ENCODE results near the gene VEGFB.

VEGFB gene

GRCh38 chr11:64208086-64208795 is 26.1 kb upstream of the VEGFB start:
- TF ChIP-seq CTCF (IDR thresholded peaks at IDR 0.05) = no peak

DNA sequence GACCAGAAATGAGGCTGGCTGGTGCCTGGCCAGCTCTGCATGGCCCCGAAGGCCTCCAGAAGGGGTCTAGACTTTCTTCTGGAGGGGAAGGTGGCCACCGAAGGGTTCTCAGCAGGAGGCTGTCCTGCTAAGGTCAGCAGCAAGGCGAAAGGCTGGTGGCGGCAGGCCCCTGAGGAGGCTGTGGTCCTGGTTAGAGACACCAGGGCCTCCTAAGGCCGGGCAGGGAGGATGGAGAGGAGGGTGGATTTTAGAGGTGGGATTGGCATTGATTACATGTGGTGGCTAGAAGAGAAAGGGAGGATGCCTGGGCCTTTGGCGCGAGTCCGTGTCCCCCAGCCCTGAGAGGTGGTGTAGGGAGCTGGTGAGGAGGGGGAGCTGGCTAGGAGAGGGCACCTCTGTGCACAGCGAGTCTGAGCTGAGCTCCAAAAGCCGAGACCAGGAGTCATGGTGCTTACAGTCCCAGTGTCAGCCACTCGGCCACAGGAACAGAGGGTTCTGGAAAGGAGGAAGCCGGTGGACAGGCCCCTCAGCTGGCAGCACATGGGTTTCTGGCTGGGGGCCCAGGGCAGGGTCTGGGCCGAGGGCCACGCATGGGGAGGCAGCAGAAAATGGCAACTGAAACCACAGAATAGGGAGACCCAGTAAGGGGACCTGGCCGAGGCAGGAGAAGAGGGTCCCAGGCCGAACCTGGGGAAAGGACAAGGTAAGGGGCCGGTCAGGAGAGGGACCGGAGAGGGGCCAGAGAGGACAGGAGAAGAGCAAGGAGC is 25.4 kb upstream of the VEGFB start:
- TF ChIP-seq CTCF (IDR thresholded peaks at IDR 0.05) = no peak

GRCh38 chr11:64209563-64209843 is 24.9 kb upstream of the VEGFB start:
- TF ChIP-seq CTCF (IDR thresholded peaks at IDR 0.05) = no peak

GRCh38 chr11:64210301-64211020 is 23.9 kb upstream of the VEGFB start:
- no peak for TF ChIP-seq CTCF (IDR thresholded peaks at IDR 0.05)

DNA sequence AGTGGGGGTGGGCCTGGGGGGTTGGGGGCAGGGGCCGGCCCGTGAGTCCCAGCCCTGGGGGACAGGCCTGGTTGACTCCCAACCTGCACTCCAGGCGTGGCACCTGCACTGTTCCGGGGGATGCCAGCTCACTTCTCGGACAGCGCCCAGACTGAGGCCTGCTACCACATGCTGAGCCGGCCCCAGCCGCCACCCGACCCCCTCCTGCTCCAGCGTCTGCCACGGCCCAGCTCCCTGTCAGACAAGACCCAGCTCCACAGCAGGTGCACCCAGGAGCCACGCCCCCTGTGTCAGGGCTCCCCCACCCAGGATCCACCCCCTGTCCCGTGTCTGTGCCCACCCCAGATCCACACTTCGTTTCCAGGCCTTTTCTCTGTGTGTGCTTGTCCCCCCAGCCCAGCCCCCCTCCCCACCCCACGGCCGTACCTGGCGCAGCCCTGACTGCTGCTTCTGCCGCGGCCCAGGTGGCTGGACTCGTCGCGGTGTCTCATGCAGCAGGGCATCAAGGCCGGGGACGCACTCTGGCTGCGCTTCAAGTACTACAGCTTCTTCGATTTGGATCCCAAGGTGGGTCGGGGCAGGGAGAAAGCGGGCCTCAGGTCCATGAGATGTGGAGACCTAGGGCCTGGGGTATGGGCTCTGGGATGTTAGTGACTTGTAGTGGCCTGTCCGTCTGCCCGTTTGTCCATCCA is 23.1 kb upstream of the VEGFB start:
- TF ChIP-seq CTCF (IDR thresholded peaks at IDR 0.05) = no peak

DNA sequence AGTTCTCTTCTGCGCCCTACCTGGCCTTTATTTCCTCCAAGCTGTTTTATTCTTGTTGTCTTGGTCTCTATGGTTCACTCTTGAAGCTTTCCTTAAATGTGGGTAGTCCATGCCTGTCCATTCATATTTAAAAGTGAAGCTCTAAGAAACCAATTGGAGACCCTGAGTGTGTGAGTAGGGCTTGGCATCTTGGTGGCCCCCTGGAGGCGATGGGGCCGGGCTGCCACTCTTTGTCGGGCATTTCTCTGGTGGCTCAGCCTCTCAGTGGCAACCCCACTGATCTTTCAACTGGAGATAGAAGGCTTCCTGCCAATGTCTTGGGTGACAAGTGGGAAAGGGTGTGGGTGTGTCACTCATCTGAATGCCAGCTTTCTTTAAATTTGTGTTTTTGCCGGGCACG is 17.5 kb upstream of the VEGFB start:
- no peak for TF ChIP-seq CTCF (IDR thresholded peaks at IDR 0.05)

DNA sequence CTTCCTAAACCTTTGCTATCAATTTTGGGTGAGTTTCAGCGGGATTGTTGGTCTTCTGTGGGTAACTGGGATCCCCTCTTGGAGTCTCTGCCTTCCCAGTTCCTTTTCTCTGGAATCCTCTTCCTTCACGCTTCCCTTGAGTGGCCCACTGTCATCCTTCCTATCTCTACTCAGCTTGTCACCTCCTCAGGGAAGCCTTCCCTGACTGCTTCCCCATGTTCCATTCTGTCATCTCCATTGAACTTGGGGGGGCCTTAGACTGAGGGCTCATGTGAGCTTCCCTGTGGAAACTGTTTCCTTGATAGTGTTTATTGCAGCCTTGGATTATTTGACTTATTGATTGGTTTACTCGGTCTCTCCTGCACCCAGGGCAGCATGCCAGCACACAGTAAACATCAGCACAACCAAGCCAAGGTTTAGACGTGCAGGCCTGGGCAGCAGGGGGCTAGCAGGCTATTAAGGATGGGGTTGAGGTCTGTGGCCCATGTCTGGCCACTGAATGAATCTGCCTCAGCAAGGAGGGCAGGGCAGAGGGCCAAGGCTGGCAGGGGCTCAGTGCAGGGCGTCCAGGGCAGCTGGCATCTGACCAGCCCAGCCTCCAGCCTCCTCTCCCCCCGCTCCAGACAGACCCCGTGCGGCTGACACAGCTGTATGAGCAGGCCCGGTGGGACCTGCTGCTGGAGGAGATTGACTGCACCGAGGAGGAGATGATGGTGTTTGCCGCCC is 15.6 kb upstream of the VEGFB start:
- TF ChIP-seq CTCF (IDR thresholded peaks at IDR 0.05) = no peak
